ENCODE results near the gene GAL3ST2.

GAL3ST2 gene

GRCh38 chr2:241762321-241762932 lies 14.2 kb upstream of the GAL3ST2 start:
- H3K4me3 ChIP-seq (ENCODE audit: low read length), result no peak overlapping the region
- no peaks in the 10 kb centered on the region for H3K9me2 ChIP-seq (replicated peaks; ENCODE audit: insufficient read depth, low read length)
- no peaks in the 10 kb centered on the region for H3K27me3 ChIP-seq (replicated peaks; ENCODE audit: insufficient read depth, low read length)
- TF ChIP-seq CTCF (IDR thresholded peaks at IDR 0.05; ENCODE audit: low read length) (no peak), EZH2 (optimal IDR thresholded peaks at IDR 0.05; ENCODE audit: low read depth, low read length) (no peak), EZH2phosphoT487 (IDR thresholded peaks at IDR 0.05; ENCODE audit: low read length) (no peak)
- DNase-seq, result no peak
- H4K20me1 ChIP-seq (ENCODE audit: insufficient read depth, low read length), result no peaks in the 10 kb centered on the region
- no peaks in the 10 kb centered on the region for H3F3A ChIP-seq (ENCODE audit: insufficient read depth, low read length)
- no peaks in the 10 kb centered on the region for H3K4me1 ChIP-seq (ENCODE audit: low read length)
- H3K4me2 ChIP-seq (ENCODE audit: low read depth, low read length), result no peak overlapping the region
- no peaks in the 10 kb centered on the region for H3K36me3 ChIP-seq (replicated peaks; ENCODE audit: insufficient read depth, low read length)
- H3K27ac ChIP-seq (ENCODE audit: low read length), result no peak overlapping the region
- H3K79me2 ChIP-seq (ENCODE audit: low read length), result no peaks in the 10 kb centered on the region
- no peak overlapping the region for H2AFZ ChIP-seq (ENCODE audit: low read length)
- no peak overlapping the region for H3K9ac ChIP-seq (ENCODE audit: low read length)
- H3K9me3 ChIP-seq (replicated peaks; ENCODE audit: insufficient read depth, low read length), result no peaks in the 10 kb centered on the region

GRCh38 chr2:241762933-241763369 lies 13.7 kb upstream of the GAL3ST2 start:
- Histone ChIP-seq H4K20me1 (ENCODE audit: insufficient read depth, low read length) (no peaks in the 10 kb centered on the region), H3K36me3 (replicated peaks; ENCODE audit: insufficient read depth, low read length) (no peaks in the 10 kb centered on the region), H3K4me3 (ENCODE audit: low read length) (no peak overlapping the region), H3K79me2 (ENCODE audit: low read length) (no peaks in the 10 kb centered on the region), H3F3A (ENCODE audit: insufficient read depth, low read length) (no peaks in the 10 kb centered on the region), H3K4me1 (ENCODE audit: low read length) (no peaks in the 10 kb centered on the region), H3K27ac (ENCODE audit: low read length) (no peak overlapping the region), H3K4me2 (ENCODE audit: low read depth, low read length) (no peak overlapping the region), H3K9me2 (replicated peaks; ENCODE audit: insufficient read depth, low read length) (no peaks in the 10 kb centered on the region), H3K27me3 (replicated peaks; ENCODE audit: insufficient read depth, low read length) (no peaks in the 10 kb centered on the region), H3K9me3 (replicated peaks; ENCODE audit: insufficient read depth, low read length) (no peaks in the 10 kb centered on the region), H2AFZ (ENCODE audit: low read length) (no peak overlapping the region), H3K9ac (ENCODE audit: low read length) (no peak overlapping the region)
- no peak for TF ChIP-seq EZH2phosphoT487 (IDR thresholded peaks at IDR 0.05; ENCODE audit: low read length)
- no peak for TF ChIP-seq CTCF (IDR thresholded peaks at IDR 0.05; ENCODE audit: low read length)
- TF ChIP-seq EZH2 (optimal IDR thresholded peaks at IDR 0.05; ENCODE audit: low read depth, low read length), result no peak
- no peak for DNase-seq

GRCh38 chr2:241763551-241764274 lies 12.9 kb upstream of the GAL3ST2 start:
- Histone ChIP-seq H3K9ac (ENCODE audit: low read length) (no peak overlapping the region), H2AFZ (ENCODE audit: low read length) (no peak overlapping the region), H3K4me3 (ENCODE audit: low read length) (no peak overlapping the region), H3K36me3 (replicated peaks; ENCODE audit: insufficient read depth, low read length) (no peaks in the 10 kb centered on the region), H3K9me3 (replicated peaks; ENCODE audit: insufficient read depth, low read length) (no peaks in the 10 kb centered on the region), H3K9me2 (replicated peaks; ENCODE audit: insufficient read depth, low read length) (no peaks in the 10 kb centered on the region), H3F3A (ENCODE audit: insufficient read depth, low read length) (no peaks in the 10 kb centered on the region), H3K27me3 (replicated peaks; ENCODE audit: insufficient read depth, low read length) (no peaks in the 10 kb centered on the region), H3K4me2 (ENCODE audit: low read depth, low read length) (no peak overlapping the region), H3K27ac (ENCODE audit: low read length) (no peak overlapping the region), H4K20me1 (ENCODE audit: insufficient read depth, low read length) (no peaks in the 10 kb centered on the region), H3K4me1 (ENCODE audit: low read length) (no peaks in the 10 kb centered on the region), H3K79me2 (ENCODE audit: low read length) (no peaks in the 10 kb centered on the region)
- TF ChIP-seq EZH2phosphoT487 (IDR thresholded peaks at IDR 0.05; ENCODE audit: low read length), result no peak
- no peak for TF ChIP-seq EZH2 (optimal IDR thresholded peaks at IDR 0.05; ENCODE audit: low read depth, low read length)
- no peak for TF ChIP-seq CTCF (IDR thresholded peaks at IDR 0.05; ENCODE audit: low read length)
- no peak for DNase-seq
